Loucy (cell line): ENCODE measurements around the gene MBNL2.

Experiments used
- EZH2phosphoT487 ChIP-seq: fragments of 200-600 bp; IDR thresholded peaks from 2 replicates; pipeline ENCODE4 v1.6.1; 2018; ENCODE audit warnings: antibody characterized with exemption, mild to moderate bottlenecking, moderate library complexity, borderline replicate concordance
- TF ChIP-seq, protein P1 (sequence below): fragments of 200-600 bp; sonication (generic); conservative IDR thresholded peaks from 2 replicates; pipeline ENCODE4 v1.5.1; 2014; ENCODE audit warnings: mild to moderate bottlenecking, antibody characterized with exemption, low read length

DNA sequence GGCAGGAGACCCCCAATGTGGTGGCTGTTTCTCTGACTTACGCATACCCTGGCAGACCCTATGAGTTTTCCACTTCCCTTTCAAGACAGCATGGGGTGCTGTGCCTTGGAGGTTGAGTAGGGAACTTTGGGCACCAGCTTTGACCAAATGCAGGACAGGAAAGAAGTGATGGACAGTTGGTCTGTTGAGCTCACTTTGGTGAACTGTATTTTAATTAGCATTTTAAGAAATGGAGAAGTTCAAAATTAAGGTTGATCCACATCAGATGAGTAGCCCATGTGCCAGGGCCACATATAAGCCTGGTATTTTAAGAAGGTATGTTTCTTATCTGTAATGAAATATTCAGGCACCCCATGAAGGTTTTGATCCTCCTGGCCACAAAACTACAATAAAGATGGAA, 165.8 kb downstream of the MBNL2 start:
- TF ChIP-seq, protein P1, sequence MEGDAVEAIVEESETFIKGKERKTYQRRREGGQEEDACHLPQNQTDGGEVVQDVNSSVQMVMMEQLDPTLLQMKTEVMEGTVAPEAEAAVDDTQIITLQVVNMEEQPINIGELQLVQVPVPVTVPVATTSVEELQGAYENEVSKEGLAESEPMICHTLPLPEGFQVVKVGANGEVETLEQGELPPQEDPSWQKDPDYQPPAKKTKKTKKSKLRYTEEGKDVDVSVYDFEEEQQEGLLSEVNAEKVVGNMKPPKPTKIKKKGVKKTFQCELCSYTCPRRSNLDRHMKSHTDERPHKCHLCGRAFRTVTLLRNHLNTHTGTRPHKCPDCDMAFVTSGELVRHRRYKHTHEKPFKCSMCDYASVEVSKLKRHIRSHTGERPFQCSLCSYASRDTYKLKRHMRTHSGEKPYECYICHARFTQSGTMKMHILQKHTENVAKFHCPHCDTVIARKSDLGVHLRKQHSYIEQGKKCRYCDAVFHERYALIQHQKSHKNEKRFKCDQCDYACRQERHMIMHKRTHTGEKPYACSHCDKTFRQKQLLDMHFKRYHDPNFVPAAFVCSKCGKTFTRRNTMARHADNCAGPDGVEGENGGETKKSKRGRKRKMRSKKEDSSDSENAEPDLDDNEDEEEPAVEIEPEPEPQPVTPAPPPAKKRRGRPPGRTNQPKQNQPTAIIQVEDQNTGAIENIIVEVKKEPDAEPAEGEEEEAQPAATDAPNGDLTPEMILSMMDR, result no peak
- TF ChIP-seq EZH2phosphoT487, result no peak
